Type B pancreatic cell (in vitro differentiated cells): ENCODE data around the gene PARD3B. TPM values are rescaled to one million over a fixed set of nuclear protein-coding genes. Genes with fewer than 3 reads are reported as not detected.

ENCODE experiments used
- DNase-seq: peaks from one replicate; pipeline ENCODE4 v3.0.0; 2021; ENCODE audit warnings: mixed read lengths; ENCODE audit not compliant: unreplicated experiment; ENCODE audit errors: extremely low spot score
- H3K27ac Mint-ChIP-seq: 2 replicates; pipeline ENCODE4 v1.8.0; 2021; ENCODE audit warnings: mild to moderate bottlenecking, mixed read lengths
- H3K27me3 Mint-ChIP-seq: 2 replicates; pipeline ENCODE4 v1.8.0; 2021; ENCODE audit warnings: mixed read lengths
- H3K36me3 Mint-ChIP-seq: 2 replicates; pipeline ENCODE4 v1.8.0; 2021; ENCODE audit warnings: mixed read lengths
- H3K4me1 Mint-ChIP-seq: one replicate; pipeline ENCODE4 v1.8.0; 2021; ENCODE audit warnings: mixed read lengths; ENCODE audit not compliant: unreplicated experiment
- H3K4me3 Mint-ChIP-seq: 2 replicates; pipeline ENCODE4 v1.8.0; 2021; ENCODE audit warnings: mild to moderate bottlenecking, mixed read lengths
- H3K9me3 Mint-ChIP-seq: 2 replicates; pipeline ENCODE4 v1.8.0; 2021; ENCODE audit warnings: mixed read lengths
- total RNA-seq: library from RNA; stranded (reverse); gene quantifications from 2 replicates; pipeline ENCODE4 v1.2.1, GENCODE V29; 2021; ENCODE audit warnings: low replicate concordance
- TF ChIP-seq, protein P1 (sequence below): fragments of 200-600 bp; sonication (generic); conservative IDR thresholded peaks from 2 replicates; pipeline ENCODE4 v1.5.0; 2021; ENCODE audit warnings: antibody characterized with exemption, mild to moderate bottlenecking

Gene PARD3B
- total RNA-seq, 1 donor from 2014 or later, result 15.9 TPM

GRCh38 chr2:205477016-205477705, 931.9 kb downstream of the PARD3B start:
- Mint-ChIP-seq H3K4me1 (peaks cover 13% of the 10 kb centered on the region), H3K4me3 (no peak overlapping the region), H3K27ac (no peak overlapping the region), H3K9me3 (no peaks in the 10 kb centered on the region), H3K27me3 (no peaks in the 10 kb centered on the region), H3K36me3 (no peaks in the 10 kb centered on the region)
- no peak for DNase-seq
- TF ChIP-seq, protein P1, sequence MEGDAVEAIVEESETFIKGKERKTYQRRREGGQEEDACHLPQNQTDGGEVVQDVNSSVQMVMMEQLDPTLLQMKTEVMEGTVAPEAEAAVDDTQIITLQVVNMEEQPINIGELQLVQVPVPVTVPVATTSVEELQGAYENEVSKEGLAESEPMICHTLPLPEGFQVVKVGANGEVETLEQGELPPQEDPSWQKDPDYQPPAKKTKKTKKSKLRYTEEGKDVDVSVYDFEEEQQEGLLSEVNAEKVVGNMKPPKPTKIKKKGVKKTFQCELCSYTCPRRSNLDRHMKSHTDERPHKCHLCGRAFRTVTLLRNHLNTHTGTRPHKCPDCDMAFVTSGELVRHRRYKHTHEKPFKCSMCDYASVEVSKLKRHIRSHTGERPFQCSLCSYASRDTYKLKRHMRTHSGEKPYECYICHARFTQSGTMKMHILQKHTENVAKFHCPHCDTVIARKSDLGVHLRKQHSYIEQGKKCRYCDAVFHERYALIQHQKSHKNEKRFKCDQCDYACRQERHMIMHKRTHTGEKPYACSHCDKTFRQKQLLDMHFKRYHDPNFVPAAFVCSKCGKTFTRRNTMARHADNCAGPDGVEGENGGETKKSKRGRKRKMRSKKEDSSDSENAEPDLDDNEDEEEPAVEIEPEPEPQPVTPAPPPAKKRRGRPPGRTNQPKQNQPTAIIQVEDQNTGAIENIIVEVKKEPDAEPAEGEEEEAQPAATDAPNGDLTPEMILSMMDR, result no peak

- Mint-ChIP-seq H3K36me3 (no peaks in the 10 kb centered on the region), H3K4me1 (peaks cover 19% of the 10 kb centered on the region), H3K27ac (no peak overlapping the region), H3K27me3 (no peaks in the 10 kb centered on the region), H3K4me3 (no peak overlapping the region), H3K9me3 (peaks cover 5% of the 10 kb centered on the region)
- TF ChIP-seq, protein P1, result no peak
- DNase-seq, result no peak
Measured at GRCh38 chr2:205481861-205482260, 936.6 kb downstream of the PARD3B start.

GRCh38 chr2:205482399-205483081, 937.3 kb downstream of the PARD3B start:
- peaks cover 5% of the 10 kb centered on the region for H3K9me3 Mint-ChIP-seq
- TF ChIP-seq, protein P1, result no peak
- H3K4me1 Mint-ChIP-seq, result peaks cover 19% of the 10 kb centered on the region
- H3K4me3 Mint-ChIP-seq, result no peak overlapping the region
- no peaks in the 10 kb centered on the region for H3K27me3 Mint-ChIP-seq
- DNase-seq, result no peak
- H3K36me3 Mint-ChIP-seq, result no peaks in the 10 kb centered on the region
- H3K27ac Mint-ChIP-seq, result no peak overlapping the region

GRCh38 chr2:205483095-205483494, 937.8 kb downstream of the PARD3B start:
- H3K27ac Mint-ChIP-seq, result no peak overlapping the region
- TF ChIP-seq, protein P1, result no peak
- peaks cover 19% of the 10 kb centered on the region for H3K4me1 Mint-ChIP-seq
- H3K27me3 Mint-ChIP-seq, result no peaks in the 10 kb centered on the region
- no peak for DNase-seq
- no peaks in the 10 kb centered on the region for H3K36me3 Mint-ChIP-seq
- H3K4me3 Mint-ChIP-seq, result no peak overlapping the region
- H3K9me3 Mint-ChIP-seq, result peaks cover 5% of the 10 kb centered on the region

- Mint-ChIP-seq H3K36me3 (no peaks in the 10 kb centered on the region), H3K4me3 (no peak overlapping the region), H3K27ac (no peak overlapping the region), H3K9me3 (peaks cover 5% of the 10 kb centered on the region), H3K4me1 (peaks cover 19% of the 10 kb centered on the region), H3K27me3 (no peaks in the 10 kb centered on the region)
- TF ChIP-seq, protein P1, result no peak
- no peak for DNase-seq
Measured at GRCh38 chr2:205484215-205484614, 938.9 kb downstream of the PARD3B start.
